ENCODE data around the gene KRTAP5-7.
"Not testable (repeated sequence)": the region's sequence is repeated elsewhere in the genome, so short reads cannot be mapped to it uniquely, and the experiment has no call there.

KRTAP5-7 gene

GRCh38 chr11:71530602-71531001 is 3.5 kb downstream of the KRTAP5-7 start:
- Histone ChIP-seq H3K4me2 (peak overlapping the region; percentile 60), H3K36me3 (no peaks in the 10 kb centered on the region), H4K20me1 (no peaks in the 10 kb centered on the region)

GRCh38 chr11:71532036-71532610 is 5.1 kb downstream of the KRTAP5-7 start:
- H3K4me2 ChIP-seq, result no peak overlapping the region
- peaks cover 45% of the 10 kb centered on the region for H3K4me1 ChIP-seq
- H3K4me3 ChIP-seq, result no peak overlapping the region
- no peak overlapping the region for H3K27ac ChIP-seq
- H4K20me1 ChIP-seq, result no peaks in the 10 kb centered on the region
- no peak for TF ChIP-seq Cebpa-rat (IDR thresholded peaks at IDR 0.05)
- no peak overlapping the region for H3K9ac ChIP-seq
- no peaks in the 10 kb centered on the region for H3K36me3 ChIP-seq
- H3K9me3 ChIP-seq, result no peaks in the 10 kb centered on the region
- H3K27me3 ChIP-seq, result no peaks in the 10 kb centered on the region

More at GRCh38 chr11:71530602-71531001, 3.5 kb downstream of the KRTAP5-7 start:
- Histone ChIP-seq H3K27me3 (no peaks in the 10 kb centered on the region), H3K9ac (no peak overlapping the region), H3K4me3 (no peak overlapping the region), H3K9me3 (no peaks in the 10 kb centered on the region), H3K4me1 (peaks cover 50% of the 10 kb centered on the region), H3K27ac (peak overlapping the region; percentile 55; the same call in 1 of the 2 replicates)
- no peak for TF ChIP-seq Cebpa-rat (IDR thresholded peaks at IDR 0.05)

- not testable (repeated sequence) for H3K27me3 ChIP-seq, H3K4me2 ChIP-seq, H3K27ac ChIP-seq, H3K9ac ChIP-seq, H4K20me1 ChIP-seq, H3K9me3 ChIP-seq, H3K4me3 ChIP-seq, H3K36me3 ChIP-seq
- peaks cover 31% of the 10 kb centered on the region for H3K4me1 ChIP-seq
These were observed 7.9 kb downstream of the KRTAP5-7 start for GRCh38 chr11:71534711-71535608.

GRCh38 chr11:71535825-71536224 is 8.8 kb downstream of the KRTAP5-7 start:
- no peaks in the 10 kb centered on the region for H3K27me3 ChIP-seq
- no peak overlapping the region for H3K4me2 ChIP-seq
- no peak overlapping the region for H3K4me3 ChIP-seq
- no peak overlapping the region for H3K9ac ChIP-seq
- no peaks in the 10 kb centered on the region for H4K20me1 ChIP-seq
- peaks cover 23% of the 10 kb centered on the region for H3K4me1 ChIP-seq
- H3K27ac ChIP-seq, result no peak overlapping the region
- H3K9me3 ChIP-seq, result peaks cover 13% of the 10 kb centered on the region
- no peaks in the 10 kb centered on the region for H3K36me3 ChIP-seq
- no peak for TF ChIP-seq Cebpa-rat (IDR thresholded peaks at IDR 0.05)

- H3K36me3 ChIP-seq, result no peaks in the 10 kb centered on the region
- no peak overlapping the region for H3K4me3 ChIP-seq
- no peaks in the 10 kb centered on the region for H3K27me3 ChIP-seq
- no peaks in the 10 kb centered on the region for H4K20me1 ChIP-seq
- peak overlapping the region; percentile 50 for H3K4me2 ChIP-seq
- peaks cover 25% of the 10 kb centered on the region for H3K9me3 ChIP-seq
- no peak overlapping the region for H3K27ac ChIP-seq
- no peak overlapping the region for H3K9ac ChIP-seq
- TF ChIP-seq Cebpa-rat (IDR thresholded peaks at IDR 0.05), result no peak
- H3K4me1 ChIP-seq, result peaks cover 28% of the 10 kb centered on the region
These were observed 10.5 kb downstream of the KRTAP5-7 start for GRCh38 chr11:71537537-71537936.

- H3K27me3 ChIP-seq, H3K4me3 ChIP-seq: not testable (repeated sequence)
- H3K4me1 ChIP-seq, result peaks cover 34% of the 10 kb centered on the region
These were observed 11.1 kb downstream of the KRTAP5-7 start, which contains the start of gene KRTAP5-8 for GRCh38 chr11:71537977-71538665. TSS of gene KRTAP5-8 (plus strand) at chr11:71538025. CDS start at chr11:71538056, 31 bp downstream.

GRCh38 chr11:71538666-71538990 is 11.6 kb downstream of the KRTAP5-7 start:
- Histone ChIP-seq H3K4me1 (peaks cover 39% of the 10 kb centered on the region), H4K20me1 (no peaks in the 10 kb centered on the region), H3K36me3 (no peaks in the 10 kb centered on the region), H3K27ac (no peak overlapping the region), H3K4me3 (no peak overlapping the region), H3K27me3 (no peaks in the 10 kb centered on the region), H3K9me3 (peaks cover 25% of the 10 kb centered on the region), H3K9ac (no peak overlapping the region), H3K4me2 (peak overlapping the region; percentile 50)
- TF ChIP-seq Cebpa-rat (IDR thresholded peaks at IDR 0.05), result no peak

More at GRCh38 chr11:71537977-71538665, 11.1 kb downstream of the KRTAP5-7 start, which contains the start of gene KRTAP5-8:
- H3K9ac ChIP-seq, H3K36me3 ChIP-seq, H3K27ac ChIP-seq, H4K20me1 ChIP-seq: not testable (repeated sequence)
- peaks cover 25% of the 10 kb centered on the region for H3K9me3 ChIP-seq
- H3K4me2 ChIP-seq, result peak within 1 kb of the TSS; percentile 50

- no peaks in the 10 kb centered on the region for H3K27me3 ChIP-seq
- H3K27ac ChIP-seq, result no peak overlapping the region
- no peaks in the 10 kb centered on the region for H3K36me3 ChIP-seq
- no peak for TF ChIP-seq Cebpa-rat (IDR thresholded peaks at IDR 0.05)
- peak overlapping the region; percentile 50; the same call in 1 of the 2 replicates for H3K4me2 ChIP-seq
- H3K4me3 ChIP-seq, result no peak overlapping the region
- H3K4me1 ChIP-seq, result peaks cover 43% of the 10 kb centered on the region
- H4K20me1 ChIP-seq, result no peaks in the 10 kb centered on the region
- H3K9ac ChIP-seq, result no peak overlapping the region
- H3K9me3 ChIP-seq, result peaks cover 25% of the 10 kb centered on the region
These were observed 11.9 kb downstream of the KRTAP5-7 start for GRCh38 chr11:71539017-71539416.

GRCh38 chr11:71539971-71540370 is 12.9 kb downstream of the KRTAP5-7 start:
- H3K4me2 ChIP-seq, H3K36me3 ChIP-seq, H3K27me3 ChIP-seq, H4K20me1 ChIP-seq, H3K27ac ChIP-seq, H3K9ac ChIP-seq, H3K4me3 ChIP-seq: not testable (repeated sequence)
- peaks cover 52% of the 10 kb centered on the region for H3K4me1 ChIP-seq
- H3K9me3 ChIP-seq, result peaks cover 25% of the 10 kb centered on the region

- not testable (repeated sequence) for H3K27me3 ChIP-seq, H3K4me3 ChIP-seq, H4K20me1 ChIP-seq, H3K27ac ChIP-seq, H3K36me3 ChIP-seq, H3K9ac ChIP-seq, H3K4me2 ChIP-seq
- Histone ChIP-seq H3K9me3 (peaks cover 29% of the 10 kb centered on the region), H3K4me1 (peaks cover 59% of the 10 kb centered on the region)
These were observed 13.6 kb downstream of the KRTAP5-7 start for GRCh38 chr11:71540521-71541304.

Data from BLaER1 (cell line).